ENCODE data around the gene ATP6V1B1. TPM values are rescaled to one million over a fixed set of nuclear protein-coding genes. Genes with fewer than 3 reads are reported as not detected.
A peak's percentile ranks its signal among the peaks of the same experiment; 100 is the strongest.

Gene ATP6V1B1
- total and polyA plus RNA-seq, 2 of the 4 experiments (the other 2 are of a cell fraction) = 1.3 TPM; not detected in 1

GRCh38 chr2:70936165-70936978, 672 bp downstream of the ATP6V1B1 start (continued):
- no peak for TF ChIP-seq BHLHE40 (IDR thresholded peaks at IDR 0.05; ENCODE audit: low read depth, low read length)

DNA sequence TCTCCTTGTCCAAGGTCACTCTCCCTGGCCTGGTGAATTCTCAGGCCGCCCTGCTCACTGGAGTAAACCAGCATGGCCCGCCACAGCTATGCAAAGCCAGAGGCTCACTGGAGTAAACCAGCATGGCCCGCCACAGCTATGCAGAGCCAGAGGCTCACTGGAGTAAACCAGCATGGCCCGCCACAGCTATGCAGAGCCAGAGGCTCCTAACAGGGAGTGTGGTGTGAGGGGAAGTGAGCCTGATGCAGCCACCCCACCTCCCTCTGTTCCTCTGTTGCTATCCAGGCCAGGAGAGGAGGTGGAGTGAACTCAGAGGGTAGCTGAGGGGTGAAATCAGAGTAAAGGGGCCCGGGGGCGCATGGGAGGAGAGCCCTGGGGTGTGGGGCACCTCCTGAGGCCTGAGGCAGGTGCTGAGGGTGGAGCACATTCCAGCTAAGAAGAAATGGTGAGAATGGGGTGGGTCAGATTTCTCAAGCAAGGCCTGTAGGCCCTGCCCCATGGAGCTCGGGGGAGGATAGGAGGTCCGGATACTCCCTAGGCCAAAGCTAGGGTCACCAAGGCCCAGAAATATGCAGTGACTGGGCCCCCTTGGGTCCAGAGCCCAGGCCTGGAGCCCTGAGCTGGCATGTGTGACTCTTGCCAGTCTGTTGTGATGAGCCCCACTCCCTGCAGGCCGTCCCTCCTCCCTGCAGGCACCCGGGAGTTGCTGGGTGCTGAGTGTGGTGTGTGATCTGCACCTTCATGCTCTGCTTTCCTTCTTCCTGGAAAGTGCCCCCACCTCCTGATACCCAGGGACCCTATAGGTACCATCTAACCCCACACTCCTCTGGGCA, 1.5 kb downstream of the ATP6V1B1 start:
- H3K36me3 ChIP-seq (ENCODE audit: control insufficient read depth, insufficient read depth, low read length) = no peaks in the 10 kb centered on the region
- H2BK20ac ChIP-seq (ENCODE audit: low read depth, low read length) = no peak overlapping the region
- no peak overlapping the region for H2BK120ac ChIP-seq (ENCODE audit: low read depth, low read length)
- H3K56ac ChIP-seq (ENCODE audit: extremely low read depth, insufficient read depth, low read length) = no peak overlapping the region
- TF ChIP-seq RAD21 (IDR thresholded peaks at IDR 0.05; ENCODE audit: low read length) = no peak
- no peak for TF ChIP-seq POLR2A (IDR thresholded peaks at IDR 0.05; ENCODE audit: low read depth, low read length)
- TF ChIP-seq NFE2L2 (IDR thresholded peaks at IDR 0.05; ENCODE audit: low read depth, low read length) = no peak
- TF ChIP-seq, protein P1, sequence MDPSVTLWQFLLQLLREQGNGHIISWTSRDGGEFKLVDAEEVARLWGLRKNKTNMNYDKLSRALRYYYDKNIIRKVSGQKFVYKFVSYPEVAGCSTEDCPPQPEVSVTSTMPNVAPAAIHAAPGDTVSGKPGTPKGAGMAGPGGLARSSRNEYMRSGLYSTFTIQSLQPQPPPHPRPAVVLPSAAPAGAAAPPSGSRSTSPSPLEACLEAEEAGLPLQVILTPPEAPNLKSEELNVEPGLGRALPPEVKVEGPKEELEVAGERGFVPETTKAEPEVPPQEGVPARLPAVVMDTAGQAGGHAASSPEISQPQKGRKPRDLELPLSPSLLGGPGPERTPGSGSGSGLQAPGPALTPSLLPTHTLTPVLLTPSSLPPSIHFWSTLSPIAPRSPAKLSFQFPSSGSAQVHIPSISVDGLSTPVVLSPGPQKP (IDR thresholded peaks at IDR 0.05; ENCODE audit: borderline replicate concordance, low read depth, low read length) = no peak
- no peak for TF ChIP-seq SMC3 (IDR thresholded peaks at IDR 0.05; ENCODE audit: low read depth, low read length)
- no peak for TF ChIP-seq MAZ (IDR thresholded peaks at IDR 0.05; ENCODE audit: borderline replicate concordance, low read depth, low read length)
- no peak for TF ChIP-seq FOS (IDR thresholded peaks at IDR 0.05; ENCODE audit: low read depth, low read length)
- no peak for TF ChIP-seq CEBPB (IDR thresholded peaks at IDR 0.05; ENCODE audit: low read depth, low read length)
- TF ChIP-seq MXI1 (IDR thresholded peaks at IDR 0.05; ENCODE audit: borderline replicate concordance, low read depth, low read length) = no peak
- TF ChIP-seq, protein P2, sequence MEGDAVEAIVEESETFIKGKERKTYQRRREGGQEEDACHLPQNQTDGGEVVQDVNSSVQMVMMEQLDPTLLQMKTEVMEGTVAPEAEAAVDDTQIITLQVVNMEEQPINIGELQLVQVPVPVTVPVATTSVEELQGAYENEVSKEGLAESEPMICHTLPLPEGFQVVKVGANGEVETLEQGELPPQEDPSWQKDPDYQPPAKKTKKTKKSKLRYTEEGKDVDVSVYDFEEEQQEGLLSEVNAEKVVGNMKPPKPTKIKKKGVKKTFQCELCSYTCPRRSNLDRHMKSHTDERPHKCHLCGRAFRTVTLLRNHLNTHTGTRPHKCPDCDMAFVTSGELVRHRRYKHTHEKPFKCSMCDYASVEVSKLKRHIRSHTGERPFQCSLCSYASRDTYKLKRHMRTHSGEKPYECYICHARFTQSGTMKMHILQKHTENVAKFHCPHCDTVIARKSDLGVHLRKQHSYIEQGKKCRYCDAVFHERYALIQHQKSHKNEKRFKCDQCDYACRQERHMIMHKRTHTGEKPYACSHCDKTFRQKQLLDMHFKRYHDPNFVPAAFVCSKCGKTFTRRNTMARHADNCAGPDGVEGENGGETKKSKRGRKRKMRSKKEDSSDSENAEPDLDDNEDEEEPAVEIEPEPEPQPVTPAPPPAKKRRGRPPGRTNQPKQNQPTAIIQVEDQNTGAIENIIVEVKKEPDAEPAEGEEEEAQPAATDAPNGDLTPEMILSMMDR (conservative IDR thresholded peaks at IDR 0.05; ENCODE audit: low read depth, low read length) = no peak
- TF ChIP-seq BHLHE40 (IDR thresholded peaks at IDR 0.05; ENCODE audit: low read depth, low read length) = no peak
- no peak for TF ChIP-seq MAFK (IDR thresholded peaks at IDR 0.05; ENCODE audit: low read depth, low read length)
- no peak overlapping the region for H2AK5ac ChIP-seq (ENCODE audit: low read depth, low read length)
- no peak overlapping the region for H3K4me2 ChIP-seq (ENCODE audit: low read depth, low read length)
- no peak overlapping the region for H3K18ac ChIP-seq (ENCODE audit: low read depth, low read length)
- WGBS, 2 experiments (ENCODE audit: extremely low coverage in 2 of 2, insufficient read length in 1 of 2) = no CpG with 5 or more reads among the region's 10 CpGs
- no peak overlapping the region for H3K23ac ChIP-seq (ENCODE audit: low read depth, low read length)
- no peaks in the 10 kb centered on the region for H3K9me1 ChIP-seq (ENCODE audit: insufficient read depth, low read length)
- no peaks in the 10 kb centered on the region for H3K4me1 ChIP-seq (ENCODE audit: control insufficient read depth, insufficient read depth, low read length)
- POLR2A ChIA-PET (ENCODE audit: unreplicated experiment) = no interaction called here
- in situ Hi-C loops (cut with MboI; ENCODE audit: low sequenced_read_pairs) = no loop called here
- dilution Hi-C loops (cut with HindIII; ENCODE audit: low sequenced_read_pairs, unreplicated experiment) = no loop called here
- no peak overlapping the region for H2BK5ac ChIP-seq (ENCODE audit: low read depth, low read length, poor library complexity, severe bottlenecking)
- no peaks in the 10 kb centered on the region; the same call in none of the 2 replicates for H4K20me1 ChIP-seq (ENCODE audit: insufficient read depth, low read length)
- intact Hi-C loops (cut with micrococcal nuclease) = no loop called here
- H2AFZ ChIP-seq (replicated peaks; ENCODE audit: low read length, poor library complexity) = no peak overlapping the region
- peaks cover 3% of the 10 kb centered on the region; the same call in 1 of the 2 replicates for H3K27me3 ChIP-seq (ENCODE audit: control insufficient read depth, insufficient read depth, low read length)
- DNase-seq (no peak), ATAC-seq (ENCODE audit: low read depth) (peak; percentile 51)
- no peak overlapping the region for H3K4me3 ChIP-seq (ENCODE audit: insufficient read depth, low read depth, low read length)
- H3K4ac ChIP-seq (ENCODE audit: low read depth, low read length) = no peak overlapping the region
- no peak overlapping the region for H2AK9ac ChIP-seq (replicated peaks; ENCODE audit: low read depth, low read length, poor library complexity)
- no peaks in the 10 kb centered on the region for H3K9me3 ChIP-seq (ENCODE audit: control insufficient read depth, insufficient read depth, low read length)
- no peaks in the 10 kb centered on the region for H3K79me1 ChIP-seq (ENCODE audit: low read depth in 1 of 2, low read length in 2 of 2)
- CTCF ChIA-PET = interaction anchor here (1.3 to 1.5 kb wide), 2 partner anchors 9 to 11 kb away, joined by 4 to 8 read pairs; no protein-coding TSS in a partner anchor
- no peak overlapping the region for H3K9ac ChIP-seq (ENCODE audit: low read depth, low read length)
- no peak overlapping the region for H4K8ac ChIP-seq (ENCODE audit: low read depth in 2 of 2, low read length in 2 of 2)
- no peak overlapping the region for H4K91ac ChIP-seq (ENCODE audit: insufficient read depth, low read depth, low read length)
- BruUV-seq (replicated peaks) = no TSS peak
- no peak overlapping the region for H4K5ac ChIP-seq (ENCODE audit: low read depth, low read length)
- no peak overlapping the region for H2BK15ac ChIP-seq (ENCODE audit: low read depth, low read length)
- no peak overlapping the region for H3K27ac ChIP-seq (ENCODE audit: insufficient read depth, low read length)
- H3K14ac ChIP-seq (replicated peaks; ENCODE audit: low read depth, low read length) = no peak overlapping the region

Measured in IMR-90 (cell line).